GM19324 (cell line): ENCODE results near the gene ORAI3.
"Not testable (repeated sequence)": the region's sequence is repeated elsewhere in the genome, so short reads cannot be mapped to it uniquely, and the experiment has no call there.

Source experiments
- ATAC-seq: cut with Tn5 transposase; IDR thresholded peaks from one replicate; pipeline ENCODE4 v1.9.1; 2021; ENCODE audit warnings: mild to moderate bottlenecking, moderate library complexity; ENCODE audit not compliant: unreplicated experiment, low FRiP score

Gene ORAI3

DNA sequence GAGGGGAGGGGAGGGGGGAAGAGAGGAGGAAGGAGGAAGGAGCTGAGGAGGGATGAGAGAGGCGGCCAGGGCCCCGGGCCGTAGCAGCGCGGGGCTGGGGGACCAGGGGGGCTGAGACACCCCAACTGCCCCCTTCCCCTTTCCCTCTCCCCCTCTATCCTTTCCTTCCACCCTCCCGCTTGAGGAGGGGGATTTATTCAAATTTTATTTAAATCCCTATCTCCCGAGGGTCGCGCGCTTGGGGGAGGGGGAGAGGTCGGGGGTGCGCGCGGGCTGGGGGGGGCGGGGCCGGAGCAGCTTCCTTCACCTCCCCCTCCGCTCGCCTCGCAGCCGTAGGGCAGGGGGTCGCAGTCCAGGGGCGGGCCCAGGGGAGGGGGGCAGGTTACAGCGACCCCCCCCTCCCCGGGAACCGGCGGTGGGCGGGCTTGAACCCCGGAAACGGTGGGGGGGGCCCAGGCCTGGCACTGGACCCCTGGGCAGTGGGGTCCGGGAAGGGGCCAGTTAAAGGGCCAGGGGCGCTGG lies 25.3 kb upstream of the ORAI3 start, which contains the start of gene FBXL19:
Gene FBXL19 (plus strand): TSS at position 19 of the 522 bp plus-strand sequence. CDS start 2,183 bp downstream, outside the sequence.
- ATAC-seq = no peak

DNA sequence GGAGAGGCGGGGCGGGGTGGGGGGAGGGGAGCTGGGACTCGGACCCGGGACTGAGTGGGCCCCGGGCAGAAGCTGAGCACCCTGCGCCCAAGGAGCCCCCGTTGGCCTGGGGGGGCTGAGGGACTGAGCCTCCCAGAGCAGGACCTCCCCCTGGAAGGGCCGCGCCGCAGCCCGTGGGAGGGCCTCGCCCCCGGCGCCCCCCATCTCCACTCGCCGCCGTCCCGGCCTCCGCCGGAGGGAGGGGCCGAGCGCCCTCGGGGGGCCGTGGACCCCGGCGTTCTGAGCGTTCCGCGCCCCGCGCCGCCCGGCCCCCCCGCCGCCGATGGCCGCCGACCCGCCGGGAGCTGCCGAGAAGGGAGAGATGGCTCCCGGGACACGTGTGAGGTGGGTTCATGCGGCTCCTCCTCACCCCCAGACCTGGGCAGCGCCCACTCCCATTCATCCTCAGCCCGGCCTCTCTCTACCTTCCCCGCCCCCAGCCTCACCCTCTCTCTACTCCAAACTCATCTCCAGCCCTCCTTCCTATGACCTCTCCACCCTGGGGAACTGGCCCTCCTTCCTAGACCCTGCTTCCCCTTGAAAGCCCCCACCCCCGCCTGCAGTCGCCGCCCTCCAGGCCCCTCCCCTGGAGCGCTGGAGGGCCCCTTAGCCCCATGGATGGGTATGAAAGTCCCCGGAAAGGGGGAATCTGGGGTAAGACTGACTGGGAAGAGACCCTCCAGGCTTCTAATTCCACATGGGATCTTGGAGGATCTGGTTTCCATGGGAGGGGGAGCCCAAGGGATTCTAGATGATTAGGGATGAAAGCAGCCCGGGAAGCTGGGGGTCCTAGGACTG lies 24.6 kb upstream of the ORAI3 start:
- ATAC-seq = no peak

DNA sequence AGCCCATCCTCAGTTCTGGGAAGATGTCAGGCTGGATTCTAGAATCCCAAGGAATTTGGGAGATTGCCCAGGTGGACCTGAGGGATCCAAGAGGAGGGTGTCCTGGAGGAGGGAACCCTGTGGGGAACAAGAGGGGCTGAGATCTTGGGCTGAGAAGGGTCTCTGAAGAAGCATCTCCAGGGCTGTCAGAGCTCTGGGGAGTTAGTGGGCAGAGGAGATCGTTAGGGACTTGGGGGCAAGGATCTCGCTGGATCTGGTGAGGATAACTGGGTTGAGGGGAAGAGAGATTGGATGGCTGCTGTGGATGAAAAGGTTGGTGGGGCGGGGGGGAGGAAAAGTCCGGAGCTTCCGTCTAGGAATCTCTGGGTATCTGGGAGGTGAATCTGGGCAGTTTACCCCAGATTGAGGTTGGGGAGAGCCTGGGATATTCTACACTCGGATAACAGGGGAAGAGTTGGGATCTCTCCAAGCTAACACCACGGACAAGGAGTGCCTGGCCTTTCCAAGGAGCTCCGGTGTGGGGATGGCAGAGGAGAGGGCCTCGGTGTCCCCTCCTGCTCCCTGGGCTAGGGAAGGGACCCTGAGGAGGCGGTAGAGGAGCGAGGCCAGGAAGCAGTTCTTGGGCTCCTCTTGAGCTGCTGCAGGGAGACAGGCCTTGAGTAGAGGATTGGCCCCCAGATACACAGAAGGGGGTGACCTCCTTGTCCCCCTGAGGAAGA lies 23.8 kb upstream of the ORAI3 start:
- ATAC-seq = no peak

GRCh38 chr16:30925632-30925987 lies 23.3 kb upstream of the ORAI3 start:
- ATAC-seq = no peak

DNA sequence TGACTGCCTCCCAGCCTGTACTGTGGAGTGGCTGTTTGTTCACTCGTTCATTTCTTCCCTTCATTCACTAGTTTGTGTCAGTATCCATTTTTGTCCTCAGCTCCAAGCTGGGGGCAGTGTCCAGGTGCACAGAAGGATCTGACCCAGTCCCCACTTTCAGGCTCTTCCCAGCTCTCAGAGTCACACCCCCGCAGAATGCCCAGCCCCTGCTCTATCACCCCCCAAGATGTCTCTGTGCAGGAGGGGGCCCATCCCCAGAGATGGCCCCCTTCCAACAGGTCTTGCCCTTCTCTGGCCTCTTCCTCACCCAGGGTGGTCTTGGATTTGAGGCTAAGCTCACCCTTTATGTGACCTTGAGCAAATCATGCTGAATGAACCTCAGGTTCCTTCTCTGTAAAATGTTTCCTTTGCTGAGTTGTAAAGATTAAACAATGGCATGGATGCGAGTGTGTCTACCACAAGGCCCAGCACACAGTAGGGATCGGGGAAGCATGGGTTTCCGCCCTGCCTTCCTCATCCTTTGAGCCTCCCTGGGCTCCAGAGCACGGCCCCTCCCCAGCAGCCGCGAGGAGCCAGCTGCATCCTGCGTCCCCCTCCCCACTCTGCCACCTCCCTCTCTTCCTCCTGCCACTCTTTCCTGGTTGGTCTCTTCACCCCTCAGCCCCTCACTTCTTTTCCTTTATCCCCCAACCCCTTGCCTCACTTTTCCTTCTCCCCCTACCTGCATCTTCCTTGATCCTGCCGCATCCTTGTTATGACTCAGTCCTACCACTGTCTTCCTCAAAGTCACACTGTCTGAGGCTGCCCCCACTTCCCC lies 22.7 kb upstream of the ORAI3 start:
- no peak for ATAC-seq

DNA sequence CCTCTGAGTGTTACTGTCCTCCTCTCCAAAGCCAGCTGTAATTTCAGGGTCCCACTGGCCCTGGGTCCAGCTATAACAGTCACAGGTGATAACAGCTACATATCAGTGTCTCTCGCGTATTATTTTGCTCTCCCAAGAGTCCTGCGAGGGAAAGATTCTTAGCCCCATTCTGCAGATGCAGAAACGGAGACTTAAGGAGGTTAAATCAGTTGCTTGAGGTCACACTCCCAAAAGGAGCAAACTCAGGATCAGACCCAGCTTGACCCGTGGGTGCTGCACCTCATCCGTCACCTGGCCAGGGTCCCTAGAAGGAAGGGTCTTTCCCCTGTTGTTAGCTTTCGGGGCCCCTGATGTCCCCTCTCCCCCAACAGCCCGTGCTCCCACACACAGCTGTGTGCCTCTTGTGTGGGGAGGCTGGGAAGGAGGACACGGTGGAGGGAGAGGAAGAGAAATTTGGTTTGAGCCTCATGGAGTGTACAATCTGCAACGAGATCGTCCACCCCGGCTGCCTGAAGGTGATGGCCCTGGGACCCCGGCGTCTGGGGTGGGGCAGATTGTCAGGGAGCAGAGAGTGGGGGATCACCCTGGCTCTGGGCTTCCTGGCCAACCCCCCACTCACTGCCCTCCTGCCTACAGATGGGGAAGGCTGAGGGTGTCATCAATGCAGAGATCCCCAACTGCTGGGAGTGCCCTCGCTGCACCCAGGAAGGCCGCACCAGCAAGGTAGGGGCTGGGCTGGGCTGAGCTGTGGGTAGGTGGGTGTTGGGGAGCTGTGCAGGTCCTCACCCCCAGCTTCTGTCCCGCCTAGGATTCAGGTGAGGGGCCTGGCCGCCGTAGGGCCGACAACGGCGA lies 21.7 kb upstream of the ORAI3 start:
- ATAC-seq = no peak

- no peak for ATAC-seq
Observed at GRCh38 chr16:30927789-30928378, 21.0 kb upstream of the ORAI3 start.

DNA sequence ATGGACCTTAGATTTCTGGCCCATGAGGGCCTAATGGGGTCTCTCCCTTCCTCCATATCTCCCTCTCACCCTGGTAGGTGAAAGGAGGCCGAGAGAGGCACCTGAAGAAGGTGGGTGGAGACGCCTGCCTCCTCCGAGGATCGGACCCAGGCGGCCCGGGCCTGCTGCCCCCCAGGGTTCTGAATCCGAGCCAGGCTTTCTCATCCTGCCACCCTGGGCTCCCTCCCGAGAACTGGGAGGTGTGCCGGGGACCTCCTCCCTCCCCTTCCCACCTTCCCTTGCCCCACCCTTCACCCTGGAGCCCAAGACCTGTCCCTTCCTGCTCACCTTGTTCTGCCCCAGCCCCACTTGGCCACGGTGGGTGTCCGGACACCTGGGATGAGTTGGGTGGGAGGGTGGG lies 20.5 kb upstream of the ORAI3 start:
- no peak for ATAC-seq

- ATAC-seq = no peak
Observed at GRCh38 chr16:30929167-30929566, 19.7 kb upstream of the ORAI3 start.

DNA sequence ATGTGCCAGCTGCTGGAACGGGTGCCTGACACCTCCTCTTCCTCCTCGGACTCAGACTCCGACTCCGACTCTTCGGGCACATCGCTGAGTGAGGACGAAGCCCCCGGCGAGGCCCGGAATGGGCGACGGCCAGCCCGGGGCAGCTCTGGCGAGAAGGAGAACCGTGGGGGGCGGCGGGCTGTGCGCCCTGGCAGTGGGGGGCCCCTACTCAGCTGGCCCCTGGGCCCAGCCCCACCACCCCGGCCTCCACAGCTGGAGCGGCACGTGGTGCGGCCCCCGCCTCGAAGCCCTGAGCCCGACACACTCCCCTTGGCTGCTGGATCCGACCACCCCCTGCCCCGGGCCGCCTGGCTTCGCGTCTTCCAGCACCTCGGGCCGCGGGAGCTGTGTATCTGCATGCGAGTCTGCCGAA lies 18.7 kb upstream of the ORAI3 start:
- ATAC-seq = no peak

GRCh38 chr16:30931068-30931650 lies 17.7 kb upstream of the ORAI3 start:
- no peak for ATAC-seq

DNA sequence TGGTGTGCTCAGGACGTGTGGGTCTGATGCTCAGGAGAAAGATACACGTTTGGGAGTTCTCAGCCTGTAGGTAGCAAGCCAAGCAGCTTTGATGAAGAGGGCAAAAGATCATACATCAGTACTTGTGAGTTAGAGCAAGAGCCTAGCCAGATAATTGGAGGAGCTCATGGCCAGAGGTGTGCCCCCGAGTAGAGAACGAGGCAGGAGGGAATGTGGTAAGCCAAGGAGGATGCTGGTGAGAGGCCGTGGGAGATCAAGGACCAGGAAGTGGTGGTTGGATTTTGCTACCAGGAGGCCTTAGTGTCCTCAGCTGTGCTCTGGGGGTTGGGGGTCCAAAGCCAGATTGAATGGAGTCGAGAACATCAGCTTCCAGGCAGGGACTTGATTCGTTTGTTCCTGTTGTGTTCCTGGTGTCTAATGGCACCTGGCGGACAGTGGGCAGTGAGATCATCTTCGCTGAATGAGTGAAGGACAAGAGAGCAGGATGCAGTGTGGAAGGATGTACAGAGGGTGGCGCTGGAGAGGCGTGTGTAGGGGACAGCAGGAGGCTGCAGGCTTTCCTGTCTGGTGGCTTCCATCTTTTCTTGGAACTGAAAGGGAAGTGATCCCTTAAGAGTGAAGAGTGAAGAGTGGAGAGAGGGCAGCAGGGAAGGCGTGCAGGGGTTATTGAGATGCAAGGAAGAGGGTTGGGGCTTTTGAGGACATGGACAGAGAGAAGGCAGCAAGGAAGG lies 13.9 kb upstream of the ORAI3 start:
- ATAC-seq = no peak

- no peak for ATAC-seq
Observed at GRCh38 chr16:30937692-30938091, 11.2 kb upstream of the ORAI3 start.

DNA sequence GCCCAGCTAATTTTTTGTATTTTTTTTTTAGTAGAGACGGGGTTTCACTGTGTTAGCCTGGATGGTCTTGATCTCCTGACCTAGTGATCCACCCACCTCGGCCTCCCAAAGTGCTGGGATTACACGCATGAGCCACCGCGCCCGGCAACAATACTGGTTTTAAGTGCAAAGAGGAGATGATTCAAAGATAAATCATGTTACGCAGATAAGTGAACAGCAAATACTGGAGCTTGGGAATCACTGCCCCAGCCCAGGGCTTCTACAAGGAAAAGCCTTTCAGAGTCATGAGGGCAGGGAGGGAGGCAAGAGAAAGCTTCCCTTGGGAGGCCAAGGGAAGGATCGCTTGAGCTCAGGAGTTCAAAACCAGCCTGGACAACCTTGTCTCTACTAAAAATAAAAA lies 9.3 kb upstream of the ORAI3 start:
- ATAC-seq = not testable (repeated sequence)

GRCh38 chr16:30941600-30942425 lies 7.1 kb upstream of the ORAI3 start:
- peak; percentile 74 for ATAC-seq

- ATAC-seq = no peak
Observed at GRCh38 chr16:30942426-30942806, 6.5 kb upstream of the ORAI3 start.

DNA sequence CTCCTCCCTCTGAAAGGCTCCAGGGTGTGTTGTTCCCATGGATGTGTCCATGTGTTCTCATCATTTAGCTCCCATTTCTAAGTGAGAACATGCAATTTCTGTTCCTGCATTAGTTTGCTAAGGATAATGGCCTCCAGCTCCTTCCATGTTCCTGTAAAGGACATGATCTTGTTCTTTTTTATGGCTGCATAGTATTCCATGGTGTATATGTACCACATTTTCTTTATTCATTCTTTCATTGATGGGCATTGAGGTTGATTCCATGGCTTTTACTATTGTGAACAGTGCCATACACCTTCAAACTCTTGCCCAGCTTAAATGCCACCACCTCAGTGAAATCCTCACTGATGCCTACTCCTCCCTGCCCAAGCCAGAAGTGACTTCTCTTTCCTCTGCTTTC lies 4.5 kb upstream of the ORAI3 start:
- no peak for ATAC-seq
